ENCODE measurements around the gene ZNF205.

ZNF205 gene

DNA sequence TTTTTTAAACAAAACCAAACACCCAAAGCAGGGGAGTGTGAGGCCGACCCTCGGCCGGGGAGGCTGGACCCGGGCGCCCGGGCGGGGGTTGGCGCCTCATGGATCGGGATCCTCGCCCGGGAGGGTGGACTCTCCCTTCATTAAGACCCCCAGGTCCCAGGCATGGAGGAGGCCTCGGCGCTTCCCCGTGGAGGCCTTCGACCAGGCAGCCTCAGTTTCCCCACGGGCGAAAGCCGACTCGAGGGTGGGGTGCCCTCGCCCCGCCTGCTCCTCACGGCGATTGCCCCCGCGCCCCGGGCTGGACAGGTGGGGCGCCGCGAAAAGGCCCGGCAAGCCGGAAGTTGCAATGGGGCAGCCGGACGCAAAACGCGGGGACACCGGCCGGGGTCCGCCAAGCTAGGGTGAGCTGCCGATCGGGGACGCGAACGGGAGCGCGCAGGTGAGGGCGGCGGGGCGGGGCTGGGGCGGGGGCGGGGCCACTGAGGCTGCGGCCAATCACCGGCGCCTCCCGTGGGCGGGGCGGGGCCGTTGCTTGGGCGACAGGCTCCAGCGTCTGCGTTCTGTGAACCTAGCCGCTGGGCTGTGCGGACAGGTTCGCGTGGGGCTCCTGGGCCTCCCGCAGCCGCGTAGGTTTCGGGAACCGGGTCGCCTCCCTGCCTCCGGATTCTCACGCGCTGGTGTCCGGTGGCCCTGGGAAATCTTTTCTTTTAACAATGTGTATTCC lies 6.0 kb upstream of the ZNF205 start:
- Histone ChIP-seq H2AK5ac (ENCODE audit: low read length, severe bottlenecking) (no peak overlapping the region), H2BK120ac (ENCODE audit: low read depth, low read length) (peak overlapping the region; percentile 84), H3K4me1 (ENCODE audit: control insufficient read depth, insufficient read depth, low read depth, low read length) (peaks cover 4% of the 10 kb centered on the region)

DNA sequence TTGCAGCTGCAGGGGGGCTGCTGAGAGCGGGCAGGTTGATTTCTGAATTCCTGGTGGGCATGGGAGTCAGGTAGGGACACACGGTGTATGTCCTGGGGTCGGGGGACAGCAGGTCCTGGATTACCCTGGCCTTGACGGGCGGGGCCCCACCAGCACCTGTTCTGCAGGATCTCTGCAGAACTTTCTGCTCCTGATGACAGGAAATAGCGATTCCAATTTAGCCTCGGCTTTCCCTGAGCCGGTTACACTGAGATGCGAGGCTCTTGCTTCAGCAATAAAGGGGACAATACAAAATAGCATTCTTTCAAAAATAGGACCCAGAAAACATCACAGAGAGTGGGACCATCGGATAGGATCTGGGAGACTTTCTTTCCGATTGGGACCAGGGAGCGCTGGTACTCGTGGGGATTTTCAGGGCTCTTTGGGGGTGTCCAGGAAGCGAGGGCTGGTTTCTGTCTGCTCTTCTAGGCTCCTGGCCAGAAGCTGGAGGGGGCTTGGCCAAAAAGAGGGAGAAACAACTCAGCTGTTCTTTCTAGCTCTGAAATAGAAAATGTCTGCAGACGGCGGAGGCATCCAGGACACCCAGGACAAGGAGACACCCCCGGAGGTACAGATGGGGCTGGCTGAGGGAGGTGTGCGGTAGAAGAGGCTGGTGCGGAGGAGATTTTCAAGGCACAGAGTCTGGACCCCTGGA lies 642 bp downstream of the ZNF205 start:
- WGBS, result 56% methylated on average over 19 of the region's 19 CpGs
- Histone ChIP-seq H3K9me3 (ENCODE audit: control insufficient read depth, low read length) (no peaks in the 10 kb centered on the region), H2AFZ (ENCODE audit: low read depth, low read length) (peak overlapping the region; percentile 30), H2BK120ac (ENCODE audit: low read depth, low read length) (no peak overlapping the region), H3K4me2 (ENCODE audit: low read length, poor library complexity, severe bottlenecking) (peak overlapping the region; percentile 79), H3K27me3 (ENCODE audit: control insufficient read depth in 1 of 2, insufficient read depth in 1 of 2, low read length in 2 of 2) (no peaks in the 10 kb centered on the region), H2BK12ac (ENCODE audit: low read length in 2 of 2) (no peak overlapping the region), H3K9ac (ENCODE audit: low read length) (peak overlapping the region; percentile 85), H3K14ac (ENCODE audit: low read length in 2 of 2) (peak overlapping the region in 1 of 2 experiments; percentile 84), H3K79me1 (replicated peaks; ENCODE audit: low read length, poor library complexity, severe bottlenecking) (peaks cover 40% of the 10 kb centered on the region), H3K4ac (ENCODE audit: low read depth in 1 of 2, low read length in 2 of 2) (peak overlapping the region; percentile 89), H3K18ac (ENCODE audit: low read depth in 1 of 2, low read length in 2 of 2) (peak overlapping the region; percentile 62 to 72), H3K27ac (ENCODE audit: low read length, poor library complexity, severe bottlenecking) (no peak overlapping the region), H2AK5ac (ENCODE audit: low read length, severe bottlenecking) (no peak overlapping the region), H2BK5ac (ENCODE audit: low read depth, low read length, poor library complexity, severe bottlenecking) (no peak overlapping the region), H4K91ac (ENCODE audit: low read length) (peak overlapping the region; percentile 87), H3K4me1 (ENCODE audit: control insufficient read depth, insufficient read depth, low read depth, low read length) (peaks cover 24% of the 10 kb centered on the region), H2BK15ac (ENCODE audit: low read depth, poor library complexity, severe bottlenecking) (no peak overlapping the region), H3K23ac (ENCODE audit: low read length in 2 of 2) (no peak overlapping the region), H3K36me3 (ENCODE audit: control insufficient read depth in 1 of 2, insufficient read depth in 2 of 2, low read depth in 1 of 2, low read length in 2 of 2) (peaks cover 22 to 25% of the 10 kb centered on the region in 2 experiments), H4K8ac (ENCODE audit: low read length) (peak overlapping the region; percentile 93), H3K4me3 (ENCODE audit: insufficient read depth in 1 of 2, low read depth in 1 of 2, low read length in 2 of 2) (peak overlapping the region; percentile 73 to 94)
- DNase-seq, result no peak

More for the DNA sequence above, 6.0 kb upstream of the ZNF205 start:
- H3K9me3 ChIP-seq (ENCODE audit: control insufficient read depth, low read length), result no peaks in the 10 kb centered on the region
- no peaks in the 10 kb centered on the region for H3K79me1 ChIP-seq (replicated peaks; ENCODE audit: low read length, poor library complexity, severe bottlenecking)
- peak overlapping the region; percentile 100 for H2AFZ ChIP-seq (ENCODE audit: low read depth, low read length)
- no peak overlapping the region for H2BK12ac ChIP-seq (ENCODE audit: low read length in 2 of 2)
- H3K14ac ChIP-seq (ENCODE audit: low read length in 2 of 2), result peak overlapping the region in 1 of 2 experiments; percentile 98
- peak overlapping the region; percentile 81 to 84 for H3K4me3 ChIP-seq (ENCODE audit: insufficient read depth in 1 of 2, low read depth in 1 of 2, low read length in 2 of 2)
- peak; percentile 85 for DNase-seq
- under 1% methylated on average over 64 of the region's 74 CpGs for WGBS
- H3K27me3 ChIP-seq (ENCODE audit: control insufficient read depth in 1 of 2, insufficient read depth in 1 of 2, low read length in 2 of 2), result no peaks in the 10 kb centered on the region
- peak overlapping the region; percentile 57 for H3K9ac ChIP-seq (ENCODE audit: low read length)
- no peaks in the 10 kb centered on the region for H3K36me3 ChIP-seq (ENCODE audit: control insufficient read depth in 1 of 2, insufficient read depth in 2 of 2, low read depth in 1 of 2, low read length in 2 of 2)
- peak overlapping the region; percentile 23 to 97 for H3K18ac ChIP-seq (ENCODE audit: low read depth in 1 of 2, low read length in 2 of 2)
- peak overlapping the region; percentile 86 to 91 for H3K4ac ChIP-seq (ENCODE audit: low read depth in 1 of 2, low read length in 2 of 2)
- peak overlapping the region; percentile 97 for H4K8ac ChIP-seq (ENCODE audit: low read length)
- no peak overlapping the region for H2BK15ac ChIP-seq (ENCODE audit: low read depth, poor library complexity, severe bottlenecking)
- H2BK5ac ChIP-seq (ENCODE audit: low read depth, low read length, poor library complexity, severe bottlenecking), result no peak overlapping the region
- no peak overlapping the region for H3K23ac ChIP-seq (ENCODE audit: low read length in 2 of 2)
- peak overlapping the region; percentile 98 for H3K4me2 ChIP-seq (ENCODE audit: low read length, poor library complexity, severe bottlenecking)
- peak overlapping the region; percentile 85 for H4K91ac ChIP-seq (ENCODE audit: low read length)
- no peak overlapping the region for H3K27ac ChIP-seq (ENCODE audit: low read length, poor library complexity, severe bottlenecking)

DNA sequence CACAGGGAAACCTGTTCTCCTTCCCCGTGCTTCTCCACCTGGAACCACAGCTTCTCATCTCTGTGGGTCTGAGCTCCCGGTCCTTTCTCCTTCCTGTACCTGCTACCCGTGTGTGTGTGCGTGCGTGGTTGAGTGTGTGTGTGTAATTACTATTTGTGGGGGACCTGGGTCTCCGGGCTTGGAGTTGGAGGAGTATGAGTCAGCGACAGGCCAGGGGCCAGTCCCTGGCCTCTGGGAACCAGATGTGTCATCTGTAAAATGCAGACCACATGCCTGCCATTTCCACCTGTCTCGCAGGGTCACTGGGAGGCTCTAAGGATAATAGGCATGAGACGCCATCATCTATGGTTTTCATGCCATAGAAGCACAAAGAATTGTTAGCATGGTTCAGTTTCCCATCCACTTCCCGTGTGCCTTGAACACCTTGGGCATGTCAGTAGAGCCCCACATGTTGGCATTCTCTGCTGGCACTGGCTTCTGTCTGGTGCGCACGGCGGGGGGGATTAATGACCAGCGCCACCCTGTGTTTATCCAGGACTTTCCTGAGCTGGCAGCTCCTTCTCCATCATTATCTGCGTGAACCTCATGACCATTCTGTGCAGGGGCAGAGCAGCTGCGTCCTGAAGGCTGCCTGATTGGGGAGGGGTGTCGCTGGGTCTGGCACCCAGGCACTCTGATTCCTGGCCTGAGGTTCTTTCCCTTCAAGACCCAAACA lies 1.5 kb downstream of the ZNF205 start:
- Histone ChIP-seq H2BK12ac (ENCODE audit: low read length in 2 of 2) (no peak overlapping the region), H2BK120ac (ENCODE audit: low read depth, low read length) (no peak overlapping the region), H2BK15ac (ENCODE audit: low read depth, poor library complexity, severe bottlenecking) (no peak overlapping the region), H3K9ac (ENCODE audit: low read length) (peak overlapping the region; percentile 85), H3K4me1 (ENCODE audit: control insufficient read depth, insufficient read depth, low read depth, low read length) (peaks cover 24% of the 10 kb centered on the region), H2AFZ (ENCODE audit: low read depth, low read length) (no peak overlapping the region), H4K91ac (ENCODE audit: low read length) (no peak overlapping the region), H3K23ac (ENCODE audit: low read length in 2 of 2) (no peak overlapping the region), H3K4me3 (ENCODE audit: insufficient read depth in 1 of 2, low read depth in 1 of 2, low read length in 2 of 2) (peak overlapping the region in 1 of 2 experiments; percentile 94), H3K27ac (ENCODE audit: low read length, poor library complexity, severe bottlenecking) (no peak overlapping the region), H3K4me2 (ENCODE audit: low read length, poor library complexity, severe bottlenecking) (peak overlapping the region; percentile 79), H3K14ac (ENCODE audit: low read length in 2 of 2) (no peak overlapping the region), H3K4ac (ENCODE audit: low read depth in 1 of 2, low read length in 2 of 2) (no peak overlapping the region), H2AK5ac (ENCODE audit: low read length, severe bottlenecking) (no peak overlapping the region), H3K79me1 (replicated peaks; ENCODE audit: low read length, poor library complexity, severe bottlenecking) (peaks cover 46% of the 10 kb centered on the region), H4K8ac (ENCODE audit: low read length) (no peak overlapping the region), H3K9me3 (ENCODE audit: control insufficient read depth, low read length) (no peaks in the 10 kb centered on the region), H2BK5ac (ENCODE audit: low read depth, low read length, poor library complexity, severe bottlenecking) (no peak overlapping the region), H3K18ac (ENCODE audit: low read depth in 1 of 2, low read length in 2 of 2) (no peak overlapping the region), H3K27me3 (ENCODE audit: control insufficient read depth in 1 of 2, insufficient read depth in 1 of 2, low read length in 2 of 2) (no peaks in the 10 kb centered on the region), H3K36me3 (ENCODE audit: control insufficient read depth in 1 of 2, insufficient read depth in 2 of 2, low read depth in 1 of 2, low read length in 2 of 2) (peaks cover 31 to 34% of the 10 kb centered on the region in 2 experiments)
- 72% methylated on average over 15 of the region's 17 CpGs for WGBS
- peak; percentile 38 for DNase-seq

DNA sequence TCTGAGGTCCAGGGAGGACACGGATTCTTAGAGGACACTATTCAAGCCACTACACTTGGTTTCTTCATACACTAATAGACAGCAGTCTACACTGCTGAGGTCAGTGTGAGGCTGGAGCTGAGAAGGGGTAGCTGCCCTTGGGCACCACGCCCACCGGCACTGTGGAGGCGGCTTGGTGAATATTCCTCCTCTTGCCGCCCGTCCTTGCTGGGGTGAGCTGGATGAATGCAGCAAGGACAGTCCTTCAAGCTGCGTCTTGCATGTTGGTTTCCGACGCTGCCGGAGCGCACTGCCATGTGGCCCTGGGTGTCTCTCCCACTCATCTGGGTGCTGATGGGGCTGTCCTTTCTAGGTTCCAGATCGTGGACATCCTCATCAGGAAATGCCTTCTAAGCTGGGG lies 2.6 kb downstream of the ZNF205 start:
- DNase-seq, result no peak
- H3K4me2 ChIP-seq (ENCODE audit: low read length, poor library complexity, severe bottlenecking), result no peak overlapping the region
- peaks cover 41 to 45% of the 10 kb centered on the region in 2 experiments for H3K36me3 ChIP-seq (ENCODE audit: control insufficient read depth in 1 of 2, insufficient read depth in 2 of 2, low read depth in 1 of 2, low read length in 2 of 2)
- no peak overlapping the region for H2BK120ac ChIP-seq (ENCODE audit: low read depth, low read length)
- H2AK5ac ChIP-seq (ENCODE audit: low read length, severe bottlenecking), result no peak overlapping the region
- no peak overlapping the region for H3K14ac ChIP-seq (ENCODE audit: low read length in 2 of 2)
- H3K23ac ChIP-seq (ENCODE audit: low read length in 2 of 2), result no peak overlapping the region
- H3K18ac ChIP-seq (ENCODE audit: low read depth in 1 of 2, low read length in 2 of 2), result no peak overlapping the region
- no peak overlapping the region for H4K8ac ChIP-seq (ENCODE audit: low read length)
- H2BK15ac ChIP-seq (ENCODE audit: low read depth, poor library complexity, severe bottlenecking), result no peak overlapping the region
- no peak overlapping the region for H3K9ac ChIP-seq (ENCODE audit: low read length)
- H2BK12ac ChIP-seq (ENCODE audit: low read length in 2 of 2), result no peak overlapping the region
- no peak overlapping the region for H2AFZ ChIP-seq (ENCODE audit: low read depth, low read length)
- peaks cover 24% of the 10 kb centered on the region for H3K4me1 ChIP-seq (ENCODE audit: control insufficient read depth, insufficient read depth, low read depth, low read length)
- H3K79me1 ChIP-seq (replicated peaks; ENCODE audit: low read length, poor library complexity, severe bottlenecking), result peaks cover 52% of the 10 kb centered on the region
- H3K27ac ChIP-seq (ENCODE audit: low read length, poor library complexity, severe bottlenecking), result no peak overlapping the region
- WGBS, result 97% methylated on average over 12 of the region's 12 CpGs
- H4K91ac ChIP-seq (ENCODE audit: low read length), result no peak overlapping the region
- H3K4me3 ChIP-seq (ENCODE audit: insufficient read depth in 1 of 2, low read depth in 1 of 2, low read length in 2 of 2), result no peak overlapping the region
- H2BK5ac ChIP-seq (ENCODE audit: low read depth, low read length, poor library complexity, severe bottlenecking), result no peak overlapping the region
- no peak overlapping the region for H3K4ac ChIP-seq (ENCODE audit: low read depth in 1 of 2, low read length in 2 of 2)
- no peaks in the 10 kb centered on the region for H3K9me3 ChIP-seq (ENCODE audit: control insufficient read depth, low read length)
- no peaks in the 10 kb centered on the region for H3K27me3 ChIP-seq (ENCODE audit: control insufficient read depth in 1 of 2, insufficient read depth in 1 of 2, low read length in 2 of 2)
